ENCODE measurements around the gene SRPK2.
"Not testable (repeated sequence)": the region's sequence is repeated elsewhere in the genome, so short reads cannot be mapped to it uniquely, and the experiment has no call there.

- TF ChIP-seq CTCF (IDR thresholded peaks at IDR 0.05; ENCODE audit: low read length); EZH2 (IDR thresholded peaks at IDR 0.05; ENCODE audit: borderline replicate concordance, low read length): not testable (repeated sequence)
These were observed 28.6 kb downstream of the SRPK2 start for GRCh38 chr7:105360149-105360548.

All from OCI-LY1 (cell line).